Activated T-cell treated with anti-CD3 and anti-CD28 coated beads, Interleukin-2, amount 50 U/mL, for 24 hours (primary cell): ENCODE results near the gene NPHP4.

ENCODE experiments used
- DNase-seq: peaks from one replicate; pipeline ENCODE4 v3.0.0-alpha.2; 2020
- H3K27ac Mint-ChIP-seq: 2 replicates; pipeline ENCODE4 v1.8.0; 2020; ENCODE audit warnings: mild to moderate bottlenecking, mixed read lengths
- H3K27me3 Mint-ChIP-seq: 2 replicates; pipeline ENCODE4 v1.8.0; 2020; ENCODE audit warnings: mixed read lengths
- H3K36me3 Mint-ChIP-seq: 2 replicates; pipeline ENCODE4 v1.8.0; 2020; ENCODE audit warnings: low read depth, mixed read lengths
- H3K4me1 Mint-ChIP-seq: 2 replicates; pipeline ENCODE4 v1.8.0; 2020; ENCODE audit warnings: low read depth, mixed read lengths
- H3K4me3 Mint-ChIP-seq: 2 replicates; pipeline ENCODE4 v1.8.0; 2020; ENCODE audit warnings: mild to moderate bottlenecking, moderate library complexity, mixed read lengths
- H3K9me3 Mint-ChIP-seq: 2 replicates; pipeline ENCODE4 v1.8.0; 2020; ENCODE audit warnings: mixed read lengths

The NPHP4 gene

GRCh38 chr1:5992026-5992813, at the start of gene NPHP4:
Gene NPHP4 (minus strand): TSS chr1:5992425. CDS start chr1:5986289, 6,136 bp downstream.
- peak; percentile 99 for DNase-seq
- Mint-ChIP-seq H3K4me1 (peaks cover 32% of the 10 kb centered on the region), H3K4me3 (peak within 1 kb of the TSS; percentile 96), H3K9me3 (no peaks in the 10 kb centered on the region), H3K27ac (peak within 1 kb of the TSS; percentile 94), H3K36me3 (peaks cover 20% of the 10 kb centered on the region), H3K27me3 (no peaks in the 10 kb centered on the region)

- Mint-ChIP-seq H3K36me3 (peaks cover 95% of the 10 kb centered on the region), H3K27ac (peak overlapping the region; percentile 37), H3K4me3 (no peak overlapping the region), H3K9me3 (no peaks in the 10 kb centered on the region), H3K27me3 (no peaks in the 10 kb centered on the region), H3K4me1 (peaks cover 20% of the 10 kb centered on the region)
- peak; percentile 49 for DNase-seq
These were observed 49.3 kb upstream of the NPHP4 start for GRCh38 chr1:6041432-6042062.

- no peak for DNase-seq
- Mint-ChIP-seq H3K4me3 (no peak overlapping the region), H3K27me3 (no peaks in the 10 kb centered on the region), H3K9me3 (no peaks in the 10 kb centered on the region), H3K27ac (no peak overlapping the region), H3K36me3 (peaks cover 95% of the 10 kb centered on the region), H3K4me1 (peaks cover 26% of the 10 kb centered on the region)
These were observed 48.7 kb upstream of the NPHP4 start for GRCh38 chr1:6040861-6041415.

- DNase-seq = no peak
- Mint-ChIP-seq H3K4me3 (no peak overlapping the region), H3K9me3 (no peaks in the 10 kb centered on the region), H3K4me1 (peaks cover 31% of the 10 kb centered on the region), H3K36me3 (peaks cover 95% of the 10 kb centered on the region), H3K27me3 (no peaks in the 10 kb centered on the region), H3K27ac (no peak overlapping the region)
These were observed 48.2 kb upstream of the NPHP4 start for GRCh38 chr1:6040444-6040843.

GRCh38 chr1:6039031-6039430, 46.8 kb upstream of the NPHP4 start:
- DNase-seq = no peak
- H3K36me3 Mint-ChIP-seq = peaks cover 95% of the 10 kb centered on the region
- no peak overlapping the region for H3K4me3 Mint-ChIP-seq
- H3K27ac Mint-ChIP-seq = no peak overlapping the region
- no peaks in the 10 kb centered on the region for H3K27me3 Mint-ChIP-seq
- peaks cover 41% of the 10 kb centered on the region for H3K4me1 Mint-ChIP-seq
- no peaks in the 10 kb centered on the region for H3K9me3 Mint-ChIP-seq

GRCh38 chr1:6038603-6039002, 46.4 kb upstream of the NPHP4 start:
- H3K27me3 Mint-ChIP-seq = no peaks in the 10 kb centered on the region
- H3K4me3 Mint-ChIP-seq = no peak overlapping the region
- no peaks in the 10 kb centered on the region for H3K9me3 Mint-ChIP-seq
- H3K4me1 Mint-ChIP-seq = peaks cover 45% of the 10 kb centered on the region
- H3K27ac Mint-ChIP-seq = no peak overlapping the region
- peaks cover 94% of the 10 kb centered on the region for H3K36me3 Mint-ChIP-seq
- no peak for DNase-seq

- H3K27ac Mint-ChIP-seq = peak overlapping the region; percentile 81
- H3K36me3 Mint-ChIP-seq = peaks cover 95% of the 10 kb centered on the region
- no peak for DNase-seq
- no peak overlapping the region for H3K4me3 Mint-ChIP-seq
- no peaks in the 10 kb centered on the region for H3K27me3 Mint-ChIP-seq
- H3K4me1 Mint-ChIP-seq = peaks cover 57% of the 10 kb centered on the region
- no peaks in the 10 kb centered on the region for H3K9me3 Mint-ChIP-seq
These were observed 45.1 kb upstream of the NPHP4 start for GRCh38 chr1:6037338-6037762.

- H3K36me3 Mint-ChIP-seq = peaks cover 95% of the 10 kb centered on the region
- H3K27ac Mint-ChIP-seq = peak overlapping the region; percentile 56
These were observed 43.5 kb upstream of the NPHP4 start for GRCh38 chr1:6035719-6036118.

GRCh38 chr1:6035303-6035702, 43.1 kb upstream of the NPHP4 start:
- DNase-seq = no peak
- no peaks in the 10 kb centered on the region for H3K9me3 Mint-ChIP-seq
- peaks cover 96% of the 10 kb centered on the region for H3K36me3 Mint-ChIP-seq
- H3K27ac Mint-ChIP-seq = peak overlapping the region; percentile 80
- H3K4me1 Mint-ChIP-seq = peaks cover 76% of the 10 kb centered on the region
- H3K27me3 Mint-ChIP-seq = no peaks in the 10 kb centered on the region
- no peak overlapping the region for H3K4me3 Mint-ChIP-seq

More at GRCh38 chr1:6035719-6036118, 43.5 kb upstream of the NPHP4 start:
- no peak overlapping the region for H3K4me3 Mint-ChIP-seq
- no peak for DNase-seq
- no peaks in the 10 kb centered on the region for H3K9me3 Mint-ChIP-seq
- H3K4me1 Mint-ChIP-seq = peaks cover 72% of the 10 kb centered on the region
- no peaks in the 10 kb centered on the region for H3K27me3 Mint-ChIP-seq

- peak overlapping the region; percentile 80 for H3K27ac Mint-ChIP-seq
- H3K4me1 Mint-ChIP-seq = peaks cover 82% of the 10 kb centered on the region
- H3K36me3 Mint-ChIP-seq = peaks cover 96% of the 10 kb centered on the region
- no peak for DNase-seq
- no peaks in the 10 kb centered on the region for H3K9me3 Mint-ChIP-seq
- no peaks in the 10 kb centered on the region for H3K27me3 Mint-ChIP-seq
- no peak overlapping the region for H3K4me3 Mint-ChIP-seq
These were observed 42.5 kb upstream of the NPHP4 start for GRCh38 chr1:6034750-6035096.

GRCh38 chr1:6033986-6034749, 41.9 kb upstream of the NPHP4 start:
- Mint-ChIP-seq H3K27me3 (no peaks in the 10 kb centered on the region), H3K9me3 (no peaks in the 10 kb centered on the region), H3K27ac (peak overlapping the region; percentile 80), H3K4me3 (no peak overlapping the region), H3K36me3 (peaks cover 96% of the 10 kb centered on the region), H3K4me1 (peaks cover 85% of the 10 kb centered on the region)
- peak; percentile 51 for DNase-seq

GRCh38 chr1:6033124-6033523, 40.9 kb upstream of the NPHP4 start:
- H3K36me3 Mint-ChIP-seq = peaks cover 96% of the 10 kb centered on the region

GRCh38 chr1:6030547-6031261, 38.5 kb upstream of the NPHP4 start:
- peaks cover 84% of the 10 kb centered on the region for H3K4me1 Mint-ChIP-seq
- H3K9me3 Mint-ChIP-seq = no peaks in the 10 kb centered on the region
- peak overlapping the region; percentile 95 for H3K4me3 Mint-ChIP-seq
- H3K36me3 Mint-ChIP-seq = peaks cover 95% of the 10 kb centered on the region
- DNase-seq = no peak
- H3K27me3 Mint-ChIP-seq = no peaks in the 10 kb centered on the region
- peak overlapping the region; percentile 97 for H3K27ac Mint-ChIP-seq

More at GRCh38 chr1:6033124-6033523, 40.9 kb upstream of the NPHP4 start:
- H3K9me3 Mint-ChIP-seq = no peaks in the 10 kb centered on the region
- H3K4me3 Mint-ChIP-seq = no peak overlapping the region
- no peaks in the 10 kb centered on the region for H3K27me3 Mint-ChIP-seq
- no peak for DNase-seq
- peaks cover 93% of the 10 kb centered on the region for H3K4me1 Mint-ChIP-seq
- no peak overlapping the region for H3K27ac Mint-ChIP-seq

- H3K27me3 Mint-ChIP-seq = no peaks in the 10 kb centered on the region
- peak overlapping the region; percentile 95 for H3K4me3 Mint-ChIP-seq
- no peak for DNase-seq
- H3K36me3 Mint-ChIP-seq = peaks cover 89% of the 10 kb centered on the region
- H3K27ac Mint-ChIP-seq = peak overlapping the region; percentile 97
- peaks cover 83% of the 10 kb centered on the region for H3K4me1 Mint-ChIP-seq
- no peaks in the 10 kb centered on the region for H3K9me3 Mint-ChIP-seq
These were observed 37.9 kb upstream of the NPHP4 start for GRCh38 chr1:6030132-6030531.
